ENCODE results near the gene PDZD7.

GRCh38 chr10:101030496-101031127, 317 bp downstream of the PDZD7 start:
- no peak for TF ChIP-seq CTCF (IDR thresholded peaks at IDR 0.05)
- no peak for TF ChIP-seq POLR2A (IDR thresholded peaks at IDR 0.05)
